Peyer's patch (tissue), 4 donors: ENCODE results near the gene UNC119. TPM values are rescaled to one million over a fixed set of nuclear protein-coding genes. Genes with fewer than 3 reads are reported as not detected.

Source experiments
- DNase-seq, 3 donors: peaks; one replicate each; pipeline ENCODE4 v3.0.0-alpha.2; 2017 to 2019
- H3K27ac ChIP-seq, 4 donors: fragments of 200-600 bp; sonication (generic); one replicate each; pipeline ENCODE4 v1.5.1; 2016 to 2019
- H3K27me3 ChIP-seq, 2 donors: fragments of 200-600 bp; sonication (generic); one replicate each; pipeline ENCODE4 v1.5.1; 2019
- H3K36me3 ChIP-seq, 3 donors: fragments of 200-600 bp; sonication (generic); one replicate each; pipeline ENCODE4 v1.5.1; 2016 to 2019
- H3K4me1 ChIP-seq, 4 donors: fragments of 200-600 bp; sonication (generic); one replicate each; pipeline ENCODE4 v1.5.1; 2016 to 2019
- H3K4me3 ChIP-seq, 4 donors: fragments of 200-600 bp; sonication (generic); 1 replicate in 3 of 4; 2 replicates in 1 of 4; pipeline ENCODE4 v1.5.1; 2016 to 2019; ENCODE audit warnings: mild to moderate bottlenecking in 1 of 4
- H3K9me3 ChIP-seq, 4 donors: fragments of 200-600 bp; sonication (generic); one replicate each; pipeline ENCODE4 v1.5.1; 2016 to 2019; ENCODE audit warnings: mild to moderate bottlenecking in 1 of 4
- CTCF ChIP-seq, 6 experiments: fragments of 450-650 bp in 4 of 6; fragments of 200-600 bp in 2 of 6; sonication (generic) in 1 of 6; IDR thresholded peaks; one replicate each; pipeline ENCODE4 v1.5.1; 2017 to 2019; ENCODE audit warnings: antibody characterized with exemption in 6 of 6, mild to moderate bottlenecking in 3 of 6, moderate library complexity in 1 of 6
- POLR2A ChIP-seq, 2 donors: fragments of 450-650 bp; IDR thresholded peaks; one replicate each; pipeline ENCODE4 v1.5.1; 2017; ENCODE audit warnings: antibody characterized with exemption in 2 of 2, mild to moderate bottlenecking in 2 of 2, moderate library complexity in 2 of 2
- total RNA-seq, 4 donors: library from RNA; depleted of rRNA; stranded (reverse); fragments of >200 nt; gene quantifications; one replicate each; pipeline ENCODE4 v1.1.0, GENCODE V29; 2016

UNC119 gene
- total RNA-seq, 4 donors from 2014 or later: 22.6 to 39.2 (median 31.4) TPM

- peaks cover 0 to 31% (median 0%) of the 10 kb centered on the region in 3 donors for H3K36me3 ChIP-seq
- no peak overlapping the region for H3K27ac ChIP-seq
- H3K9me3 ChIP-seq: no peaks in the 10 kb centered on the region
- H3K27me3 ChIP-seq: no peaks in the 10 kb centered on the region
- peak in 1 of 3 donors; percentile 57 for DNase-seq
- peaks cover 0 to 16% (median 0%) of the 10 kb centered on the region in 4 donors for H3K4me1 ChIP-seq
- no peak overlapping the region for H3K4me3 ChIP-seq
- TF ChIP-seq CTCF (IDR thresholded peaks at IDR 0.05) (no peak), POLR2A (IDR thresholded peaks at IDR 0.05) (no peak)
Observed at GRCh38 chr17:28497931-28498330, 54.5 kb downstream of the UNC119 start.

Other genes with a start within 250 kb of the UNC119 start
- gene TMEM97, start 233.4 kb downstream of the UNC119 start, total RNA-seq: 1 to 10 TPM; 7.7 to 8.9 (median 8.1) TPM
- 10 to 100 TPM; 34.7 to 69.7 (median 62.0) TPM for gene IFT20, start 217.2 kb downstream of the UNC119 start, total RNA-seq
- 10 to 100 TPM; 28.9 to 36.3 (median 31.1) TPM for gene TNFAIP1, start 216.9 kb downstream of the UNC119 start, total RNA-seq
- gene POLDIP2, start 195.1 kb downstream of the UNC119 start, total RNA-seq: 10 to 100 TPM; 49.5 to 87.2 (median 79.0) TPM
- not detected for gene SEBOX, start 187.4 kb downstream of the UNC119 start, total RNA-seq
- gene VTN, start 182.3 kb downstream of the UNC119 start, total RNA-seq: under 1 TPM in 1 of 4 donors, not detected in 3; 0.57 TPM
- gene SARM1, start 180.9 kb downstream of the UNC119 start, total RNA-seq: 10 to 100 TPM; 12.8 to 37.6 (median 24.6) TPM
- 10 to 100 TPM in 2 of 4 donors, 1 to 10 TPM in 2; 2.5 to 92.6 (median 15.5) TPM for gene SLC46A1, start 146.4 kb downstream of the UNC119 start, total RNA-seq
- gene SLC13A2, start 79.0 kb downstream of the UNC119 start, total RNA-seq: 100 to 1,000 TPM in 3 of 4 donors, 10 to 100 TPM in 1; 11.6 to 612 (median 544) TPM
- gene FOXN1, start 46.3 kb downstream of the UNC119 start, total RNA-seq: not detected
- gene PIGS, start 18.9 kb upstream of the UNC119 start, total RNA-seq: 100 to 1,000 TPM in 2 of 4 donors, 10 to 100 TPM in 2; 47.0 to 188 (median 107) TPM
- gene ALDOC, start 24.3 kb upstream of the UNC119 start, total RNA-seq: 100 to 1,000 TPM in 2 of 4 donors, 10 to 100 TPM in 2; 14.9 to 192 (median 120) TPM
- 10 to 100 TPM; 40.3 to 67.7 (median 49.6) TPM for gene SPAG5, start 46.4 kb upstream of the UNC119 start, total RNA-seq
- 10 to 100 TPM; 11.6 to 36.8 (median 23.3) TPM for gene RSKR, start 61.6 kb upstream of the UNC119 start, total RNA-seq
- gene BLTP2, start 92.5 kb upstream of the UNC119 start, total RNA-seq: 100 to 1,000 TPM; 139 to 175 (median 167) TPM
- 10 to 100 TPM; 39.6 to 60.5 (median 55.9) TPM for gene SDF2, start 109.3 kb upstream of the UNC119 start, total RNA-seq
- 100 to 1,000 TPM in 1 of 4 donors, 10 to 100 TPM in 3; 61.5 to 101 (median 96.0) TPM for gene SUPT6H, start 109.6 kb upstream of the UNC119 start, total RNA-seq
- gene PROCA1, start 159.3 kb upstream of the UNC119 start, total RNA-seq: 1 to 10 TPM in 3 of 4 donors, not detected in 1; 1.7 to 3.5 (median 3.1) TPM
- 10 to 100 TPM; 14.5 to 69.3 (median 30.2) TPM for gene RAB34, start 165.2 kb upstream of the UNC119 start, total RNA-seq
- 100 to 1,000 TPM; 214 to 675 (median 268) TPM for gene RPL23A, start 167.4 kb upstream of the UNC119 start, total RNA-seq
- 1 to 10 TPM; 3.3 to 9.1 (median 5.8) TPM for gene TLCD1, start 173.6 kb upstream of the UNC119 start, total RNA-seq
- 10 to 100 TPM in 2 of 4 donors, 1 to 10 TPM in 2; 7.4 to 89.1 (median 14.0) TPM for gene NEK8, start 176.2 kb upstream of the UNC119 start, total RNA-seq
- 100 to 1,000 TPM in 3 of 4 donors, 10 to 100 TPM in 1; 83.3 to 228 (median 184) TPM for gene TRAF4, start 191.4 kb upstream of the UNC119 start, total RNA-seq